HT1080 (cell line): ENCODE results near the gene CUEDC1. TPM values are rescaled to one million over a fixed set of nuclear protein-coding genes. Genes with fewer than 3 reads are reported as not detected.
A peak's percentile ranks its signal among the peaks of the same experiment; 100 is the strongest.

Experiments
- DNase-seq: peaks from one replicate; pipeline ENCODE4 v3.0.0-alpha.2; 2015; ENCODE audit warnings: low read depth
- total RNA-seq: library from RNA; depleted of rRNA; stranded (reverse); fragments of >200 nt; shearing (Covaris generic); gene quantifications from 2 replicates; pipeline ENCODE4 v1.2.3, GENCODE V29; 2014

The CUEDC1 gene
- total RNA-seq, 1 experiment from 2014 or later: 8.9 TPM

- DNase-seq: no peak
Measured at GRCh38 chr17:57866319-57866718, 88.9 kb downstream of the CUEDC1 start.

GRCh38 chr17:57864273-57864672 is 90.9 kb downstream of the CUEDC1 start:
- no peak for DNase-seq

GRCh38 chr17:57862694-57863667 is 92.2 kb downstream of the CUEDC1 start:
- no peak for DNase-seq

GRCh38 chr17:57861790-57862693 is 93.2 kb downstream of the CUEDC1 start:
- DNase-seq: no peak

GRCh38 chr17:57861000-57861789 is 94.0 kb downstream of the CUEDC1 start:
- DNase-seq: no peak

- DNase-seq: no peak
Measured at GRCh38 chr17:57860414-57860999, 94.7 kb downstream of the CUEDC1 start.

- DNase-seq: no peak
Measured at GRCh38 chr17:57859601-57860413, 95.4 kb downstream of the CUEDC1 start.

GRCh38 chr17:57858838-57859237 is 96.4 kb downstream of the CUEDC1 start:
- no peak for DNase-seq

GRCh38 chr17:57856792-57857620 is 98.2 kb downstream of the CUEDC1 start:
- DNase-seq: no peak

- no peak for DNase-seq
Measured at GRCh38 chr17:57855391-57856035, 99.7 kb downstream of the CUEDC1 start.

GRCh38 chr17:57853695-57854094 is 101.5 kb downstream of the CUEDC1 start:
- DNase-seq: no peak

GRCh38 chr17:57852955-57853328 is 102.3 kb downstream of the CUEDC1 start:
- no peak for DNase-seq

GRCh38 chr17:57852092-57852954 is 102.9 kb downstream of the CUEDC1 start:
- DNase-seq: no peak

GRCh38 chr17:57849874-57850754 is 105.1 kb downstream of the CUEDC1 start, which contains the start of gene MRPS23:
Gene MRPS23 (minus strand): TSS chr17:57850044. CDS start chr17:57850010, 34 bp downstream.
- peak; percentile 98 for DNase-seq

- DNase-seq: no peak
Measured at GRCh38 chr17:57849163-57849873, 105.9 kb downstream of the CUEDC1 start.
